Ectodermal cell (in vitro differentiated cells): ENCODE measurements around the gene NRCAM.

Experiments
- H3K27ac ChIP-seq: 2 replicates; pipeline ENCODE4 v1.7.0; 2013; ENCODE audit warnings: mild to moderate bottlenecking, low read depth, low read length; ENCODE audit not compliant: insufficient read depth, poor library complexity, severe bottlenecking
- H3K27me3 ChIP-seq: 2 replicates; pipeline ENCODE4 v1.7.0; 2013; ENCODE audit warnings: mild to moderate bottlenecking, low read length; ENCODE audit not compliant: insufficient read depth, control insufficient read depth, poor library complexity, severe bottlenecking
- H3K36me3 ChIP-seq: one replicate; pipeline ENCODE4 v1.7.0; 2013; ENCODE audit warnings: low read length; ENCODE audit not compliant: control insufficient read depth, insufficient read depth
- H3K4me1 ChIP-seq: one replicate; pipeline ENCODE4 v1.7.0; 2013; ENCODE audit warnings: low read length; ENCODE audit not compliant: control insufficient read depth, insufficient read depth
- H3K4me3 ChIP-seq: 2 replicates; pipeline ENCODE4 v1.7.0; 2013; ENCODE audit warnings: low read depth, low read length, control low read depth; ENCODE audit not compliant: insufficient read depth
- H3K9me3 ChIP-seq: 2 replicates; pipeline ENCODE4 v1.7.0; 2013; ENCODE audit warnings: mild to moderate bottlenecking, low read length, moderate library complexity; ENCODE audit not compliant: control insufficient read depth
- WGBS, 2 experiments: methylation state at CpG; one replicate each; pipeline ENCODE4 v1.1.7; 2013; ENCODE audit warnings: missing lambda C conversion rate in 2 of 2; 5-methylcytosine and 5-hydroxymethylcytosine counted together

Gene NRCAM

DNA sequence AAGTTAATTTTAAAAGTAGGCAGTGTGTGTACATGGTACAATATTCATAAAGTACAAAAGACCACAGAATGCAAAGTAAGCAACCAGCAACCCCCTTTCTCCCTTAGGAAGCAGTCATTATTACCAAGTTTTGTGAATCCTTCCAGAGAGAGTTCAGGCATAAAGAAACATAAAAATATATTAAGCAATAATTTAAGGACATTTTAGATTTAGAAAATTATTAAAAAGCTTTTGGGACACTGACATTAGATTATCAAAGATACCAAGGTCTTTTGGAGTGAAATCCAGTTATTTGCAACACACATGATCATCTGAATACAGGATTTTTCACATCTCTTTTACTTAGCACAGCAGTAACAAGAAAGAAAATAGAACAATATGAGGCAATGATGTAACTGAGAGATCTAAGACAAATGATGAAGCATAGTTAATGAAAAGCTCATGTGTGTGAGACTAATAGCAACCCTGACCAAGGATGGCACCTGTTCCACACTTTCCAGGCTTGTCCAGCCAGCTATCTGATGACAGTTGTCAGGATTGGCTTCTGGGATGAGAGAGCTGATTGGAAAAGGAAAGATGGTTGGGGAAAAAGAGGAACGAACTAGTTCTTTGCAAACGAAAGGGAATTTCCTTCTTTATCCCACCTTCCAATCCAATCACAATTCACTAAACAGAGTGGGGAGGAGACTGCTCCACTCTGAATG is 210.6 kb downstream of the NRCAM start:
- H3K27me3 ChIP-seq, result no peaks in the 10 kb centered on the region
- H3K27ac ChIP-seq, result peak overlapping the region; percentile 88
- 10 to 26% methylated on average over 1 to 2 of the region's 2 CpGs for whole genome bisulfite sequencing, 2 experiments
- H3K9me3 ChIP-seq, result no peaks in the 10 kb centered on the region
- no peak overlapping the region for H3K4me3 ChIP-seq
- peaks cover 11% of the 10 kb centered on the region for H3K4me1 ChIP-seq
- H3K36me3 ChIP-seq, result no peaks in the 10 kb centered on the region

DNA sequence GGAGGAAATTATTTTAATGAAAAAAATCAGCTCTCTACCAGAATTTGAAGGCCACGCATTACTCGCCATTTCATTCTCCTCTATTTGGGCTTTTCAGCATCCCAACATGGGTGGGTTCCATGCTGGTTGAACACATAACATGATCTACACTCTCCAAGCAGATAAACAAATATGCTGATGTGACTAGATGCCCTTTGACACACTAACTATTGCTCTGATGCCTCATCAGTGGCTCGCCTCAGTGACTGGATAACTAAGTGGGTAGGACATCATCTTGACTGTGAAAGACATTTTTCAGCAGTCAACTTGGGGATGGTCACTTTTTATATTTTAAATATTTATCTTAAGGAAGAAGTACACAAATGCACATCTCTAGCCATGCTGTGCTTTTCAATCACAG is 212.1 kb downstream of the NRCAM start:
- Histone ChIP-seq H3K27me3 (no peaks in the 10 kb centered on the region), H3K36me3 (no peaks in the 10 kb centered on the region), H3K4me1 (peaks cover 25% of the 10 kb centered on the region), H3K9me3 (no peaks in the 10 kb centered on the region), H3K27ac (no peak overlapping the region), H3K4me3 (no peak overlapping the region)
- 92 to 97% methylated on average over 3 of the region's 3 CpGs for WGBS, 2 experiments

DNA sequence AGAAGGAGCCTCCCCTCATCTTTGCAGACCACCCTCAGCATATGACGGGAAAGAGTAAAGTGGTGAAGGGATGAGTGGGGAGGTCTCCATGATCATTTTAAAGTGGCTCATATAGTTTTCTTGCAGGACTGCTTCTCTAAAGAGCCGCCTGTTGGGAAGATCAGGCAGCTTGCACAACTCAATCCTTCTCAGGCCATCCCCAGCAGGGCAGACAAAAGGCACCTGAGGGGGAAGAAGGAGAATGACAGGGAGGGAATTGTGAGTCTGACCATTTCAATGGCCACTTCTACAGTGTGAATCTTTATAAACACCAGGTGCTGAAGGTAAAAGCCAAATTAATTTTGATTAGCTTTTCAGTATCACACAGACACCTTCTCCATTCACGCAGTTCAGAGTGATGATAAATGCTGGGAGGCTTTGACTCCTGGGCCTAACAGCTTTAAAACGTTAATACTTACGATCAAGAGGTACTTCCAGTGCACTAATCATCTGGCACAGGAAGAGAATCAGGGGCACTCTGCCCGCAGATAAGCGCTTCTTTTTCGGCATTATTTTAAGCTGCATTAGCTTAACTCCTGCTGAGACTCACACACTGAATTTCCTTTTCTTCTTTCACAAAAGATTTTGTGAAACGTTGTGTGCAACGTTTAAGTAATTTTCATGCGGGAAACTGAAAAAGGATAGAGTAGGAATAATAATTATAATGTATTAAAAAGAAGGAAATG is 216.6 kb downstream of the NRCAM start:
- Histone ChIP-seq H3K27me3 (no peaks in the 10 kb centered on the region), H3K4me3 (no peak overlapping the region), H3K27ac (peak overlapping the region; percentile 68), H3K4me1 (peaks cover 50% of the 10 kb centered on the region), H3K9me3 (no peaks in the 10 kb centered on the region), H3K36me3 (no peaks in the 10 kb centered on the region)
- WGBS, 2 experiments, result 44 to 56% methylated on average over 8 to 11 of the region's 11 CpGs

DNA sequence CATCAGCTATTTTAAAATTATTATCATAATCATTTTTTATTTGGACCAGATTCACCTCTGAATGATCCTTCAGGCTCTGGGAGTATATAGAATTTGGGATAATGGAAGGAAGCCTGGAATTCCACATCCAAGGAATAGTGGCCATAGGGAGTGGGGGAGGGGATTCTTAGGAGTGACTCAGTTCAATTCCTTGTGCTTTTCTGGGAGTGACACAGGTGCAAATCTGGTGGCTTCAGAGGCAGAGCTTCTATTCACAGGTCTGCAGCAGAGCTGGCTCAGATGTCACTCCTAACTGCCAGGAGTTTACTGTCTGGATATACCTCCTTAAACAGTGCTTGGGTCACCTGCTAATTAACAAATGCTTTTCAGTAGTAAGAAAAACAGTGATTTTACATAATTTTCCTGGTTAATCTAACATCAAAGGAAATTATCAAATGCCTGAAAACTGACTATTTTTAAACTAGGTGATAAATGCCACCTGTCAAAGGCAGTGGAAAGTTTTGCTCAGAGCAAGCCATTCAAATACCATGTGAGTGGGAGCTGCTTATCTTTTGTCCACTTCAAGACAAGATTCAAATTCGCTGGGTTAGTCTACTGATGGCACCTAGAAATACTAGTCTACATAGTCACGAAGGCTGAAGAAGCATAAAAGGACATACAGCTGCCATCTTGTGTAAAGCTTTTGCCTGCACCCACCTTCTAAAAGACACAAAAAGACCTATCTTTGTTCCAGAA is 219.4 kb downstream of the NRCAM start:
- WGBS, 2 experiments, result 86 to 87% methylated on average over 2 of the region's 2 CpGs
- H3K4me1 ChIP-seq, result peaks cover 50% of the 10 kb centered on the region
- H3K27ac ChIP-seq, result no peak overlapping the region
- H3K27me3 ChIP-seq, result no peaks in the 10 kb centered on the region
- H3K9me3 ChIP-seq, result no peaks in the 10 kb centered on the region
- H3K36me3 ChIP-seq, result peaks cover 10% of the 10 kb centered on the region
- H3K4me3 ChIP-seq, result no peak overlapping the region

DNA sequence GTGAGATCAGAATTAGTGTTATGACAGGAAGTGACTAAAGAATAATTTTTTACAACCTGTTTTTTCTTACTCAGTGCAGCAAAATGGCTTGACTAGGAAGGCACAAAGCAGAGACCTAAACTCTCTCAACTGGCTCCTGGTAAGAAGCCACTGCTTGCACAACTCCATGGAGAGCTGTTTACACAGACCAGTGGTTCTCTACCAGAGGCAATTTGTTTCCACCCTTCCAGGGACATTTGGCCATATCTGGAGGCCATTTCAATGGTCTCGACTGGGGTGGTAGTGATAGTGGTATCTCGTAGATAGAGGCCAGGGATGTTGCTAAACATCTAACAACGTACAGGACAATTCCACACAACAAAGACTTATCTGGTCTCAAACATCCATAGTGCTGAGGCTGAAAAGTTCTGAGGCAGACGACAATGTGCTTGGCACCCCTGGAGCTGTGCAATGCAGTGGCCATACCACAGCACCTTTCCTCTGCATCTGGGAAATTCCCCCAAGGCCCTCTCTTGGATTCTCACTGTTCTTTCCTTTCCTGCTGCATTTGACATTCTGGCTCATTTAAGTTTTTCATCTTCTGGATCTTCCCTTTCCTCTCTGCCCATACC is 220.7 kb downstream of the NRCAM start:
- Histone ChIP-seq H3K36me3 (peaks cover 11% of the 10 kb centered on the region), H3K4me3 (no peak overlapping the region), H3K9me3 (no peaks in the 10 kb centered on the region), H3K4me1 (peaks cover 50% of the 10 kb centered on the region), H3K27me3 (no peaks in the 10 kb centered on the region), H3K27ac (no peak overlapping the region)
- WGBS, 2 experiments, result 88 to 90% methylated on average over 3 to 4 of the region's 4 CpGs

DNA sequence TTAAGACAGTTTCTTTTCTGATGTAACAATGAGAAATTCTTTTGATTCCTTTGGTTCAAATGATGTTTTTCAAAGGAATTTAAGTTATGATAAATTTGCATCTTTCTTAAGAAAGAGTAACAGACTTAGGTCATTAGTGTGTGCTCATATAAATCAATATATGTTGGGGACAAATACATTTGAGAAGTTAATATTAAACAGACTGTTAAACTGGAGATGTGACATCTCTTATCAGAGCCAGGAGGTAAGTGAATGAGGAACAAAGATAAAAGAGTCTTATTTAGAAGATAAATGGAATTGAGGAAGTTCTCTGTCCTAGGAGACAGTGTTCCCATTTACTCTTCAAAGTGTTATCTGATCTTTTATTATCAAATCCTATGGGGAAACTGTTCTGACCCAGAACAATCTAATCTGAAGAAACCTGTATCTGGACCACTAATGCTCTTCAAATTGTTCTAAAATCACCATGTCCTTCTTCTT is 221.2 kb downstream of the NRCAM start:
- H3K4me1 ChIP-seq, result peaks cover 45% of the 10 kb centered on the region
- no peak overlapping the region for H3K27ac ChIP-seq
- H3K36me3 ChIP-seq, result peaks cover 11% of the 10 kb centered on the region
- no peak overlapping the region for H3K4me3 ChIP-seq
- H3K27me3 ChIP-seq, result no peaks in the 10 kb centered on the region
- no peaks in the 10 kb centered on the region for H3K9me3 ChIP-seq

DNA sequence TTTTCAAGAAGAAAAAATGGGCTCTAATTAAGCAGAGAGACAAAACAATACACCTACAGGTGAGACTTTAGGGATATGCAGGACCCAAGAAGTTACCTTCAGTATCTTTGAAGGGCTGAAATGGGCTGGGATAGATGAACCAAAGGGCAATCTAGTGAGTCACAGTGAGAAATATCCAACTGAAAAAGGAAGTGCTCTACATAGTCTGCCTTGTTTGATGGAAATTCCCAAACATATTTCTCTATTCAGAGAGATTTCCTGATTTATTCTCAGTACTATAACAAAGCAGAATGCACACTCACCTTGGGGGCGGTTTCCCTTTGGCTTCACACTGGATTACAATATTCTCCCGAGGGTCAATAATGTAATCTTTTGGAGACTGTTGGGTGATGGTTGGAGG is 222.0 kb downstream of the NRCAM start:
- Histone ChIP-seq H3K4me3 (no peak overlapping the region), H3K4me1 (peaks cover 38% of the 10 kb centered on the region), H3K9me3 (no peaks in the 10 kb centered on the region), H3K36me3 (peaks cover 11% of the 10 kb centered on the region), H3K27ac (no peak overlapping the region), H3K27me3 (no peaks in the 10 kb centered on the region)
- WGBS, 2 experiments, result 100% methylated on average over 1 to 2 of the region's 2 CpGs

DNA sequence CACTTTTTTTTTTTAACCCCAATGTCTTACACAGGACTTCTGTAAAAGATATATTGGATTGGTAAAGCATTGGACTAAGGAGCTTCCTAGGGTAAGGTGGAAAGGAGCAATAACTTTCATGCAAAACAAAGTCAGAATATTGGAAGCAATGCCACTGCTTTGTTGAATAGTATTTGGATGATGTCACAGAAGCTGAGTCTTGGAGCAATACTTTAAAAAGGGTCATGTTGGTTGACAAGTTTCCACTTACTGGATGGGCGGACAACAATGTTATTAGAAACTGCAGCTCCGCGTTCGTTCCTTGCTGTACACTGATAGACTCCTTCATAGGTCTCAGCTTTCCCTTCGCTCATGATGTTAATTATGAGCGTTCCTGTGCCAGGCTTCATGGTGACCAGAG is 224.2 kb downstream of the NRCAM start:
- Histone ChIP-seq H3K4me1 (peaks cover 19% of the 10 kb centered on the region), H3K27me3 (no peaks in the 10 kb centered on the region), H3K27ac (no peak overlapping the region), H3K4me3 (no peak overlapping the region), H3K9me3 (no peaks in the 10 kb centered on the region), H3K36me3 (peaks cover 15% of the 10 kb centered on the region)
- WGBS, 2 experiments, result 95 to 96% methylated on average over 6 of the region's 6 CpGs

DNA sequence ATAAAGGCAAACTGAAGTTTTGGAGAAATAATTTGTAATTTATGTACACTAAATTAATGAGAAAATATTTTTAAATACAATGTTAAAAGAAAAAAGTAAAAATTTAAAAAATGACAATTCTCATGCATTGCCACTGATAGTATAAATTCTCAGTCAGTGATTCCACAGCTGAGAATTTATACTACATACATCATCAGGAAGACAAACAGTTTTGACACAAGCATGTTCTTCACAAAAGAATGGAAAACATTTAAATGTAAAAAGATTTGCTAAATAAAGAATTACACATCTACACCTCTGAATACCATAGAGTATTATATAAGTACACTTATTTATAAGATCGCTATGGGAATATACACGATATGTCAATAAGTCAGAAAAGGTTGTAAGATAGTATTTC is 225.0 kb downstream of the NRCAM start:
- no peaks in the 10 kb centered on the region for H3K27me3 ChIP-seq
- peaks cover 15% of the 10 kb centered on the region for H3K36me3 ChIP-seq
- no CpG with 5 or more reads among the region's 2 CpGs for WGBS, 2 experiments
- H3K9me3 ChIP-seq, result no peaks in the 10 kb centered on the region
- no peak overlapping the region for H3K27ac ChIP-seq
- H3K4me3 ChIP-seq, result no peak overlapping the region
- peaks cover 11% of the 10 kb centered on the region for H3K4me1 ChIP-seq

DNA sequence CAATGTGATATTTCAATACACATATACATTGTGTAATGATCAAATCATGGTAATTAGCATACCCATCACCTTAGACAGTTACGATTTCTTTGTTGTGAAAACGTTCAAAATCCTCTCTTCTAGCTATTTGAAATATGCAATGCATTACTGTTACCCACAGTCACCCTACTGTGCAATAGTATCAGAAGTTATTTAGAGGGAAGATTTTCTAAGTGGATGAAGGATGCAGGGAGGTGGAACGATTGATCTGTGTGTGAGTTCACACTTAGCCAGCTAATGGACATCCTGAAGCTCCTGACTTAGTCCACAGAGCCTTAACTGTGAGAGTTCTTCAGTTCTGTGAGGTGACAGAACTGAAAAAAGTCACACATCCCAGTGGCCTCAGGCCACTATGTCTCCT is 228.9 kb downstream of the NRCAM start:
- Histone ChIP-seq H3K36me3 (peaks cover 10% of the 10 kb centered on the region), H3K9me3 (no peaks in the 10 kb centered on the region), H3K4me1 (no peaks in the 10 kb centered on the region), H3K4me3 (no peak overlapping the region), H3K27ac (no peak overlapping the region), H3K27me3 (no peaks in the 10 kb centered on the region)
- WGBS, 2 experiments, result 88 to 98% methylated on average over 3 of the region's 3 CpGs
